Hematopoietic multipotent progenitor cell treated with erythropoietin and hydrocortisone succinate and interleukin-3 and kit ligand, for 6 days (in vitro differentiated cells): ENCODE results near the gene CD6.

Experiments used
- DNase-seq: peaks from one replicate; pipeline ENCODE4 v3.0.0-alpha.2; 2015

The CD6 gene

GRCh38 chr11:61011950-61012736 is 40.7 kb downstream of the CD6 start:
- DNase-seq = no peak

GRCh38 chr11:61012737-61013215 is 41.3 kb downstream of the CD6 start:
- no peak for DNase-seq

GRCh38 chr11:61018059-61018458 is 46.6 kb downstream of the CD6 start:
- no peak for DNase-seq

GRCh38 chr11:61019037-61019831 is 47.8 kb downstream of the CD6 start:
- DNase-seq = no peak

- DNase-seq = no peak
These were observed 48.4 kb downstream of the CD6 start for GRCh38 chr11:61019832-61020405.

- DNase-seq = no peak
These were observed 49.2 kb downstream of the CD6 start for GRCh38 chr11:61020551-61021235.

GRCh38 chr11:61021661-61022212 is 50.3 kb downstream of the CD6 start:
- no peak for DNase-seq

- DNase-seq = no peak
These were observed 51.0 kb downstream of the CD6 start for GRCh38 chr11:61022311-61023085.

- DNase-seq = no peak
These were observed 51.8 kb downstream of the CD6 start for GRCh38 chr11:61023086-61023965.

- no peak for DNase-seq
These were observed 52.5 kb downstream of the CD6 start for GRCh38 chr11:61023966-61024295.

GRCh38 chr11:61024938-61025820 is 53.7 kb downstream of the CD6 start:
- DNase-seq = no peak

- DNase-seq = no peak
These were observed 54.3 kb downstream of the CD6 start for GRCh38 chr11:61025821-61026120.

- no peak for DNase-seq
These were observed 54.9 kb downstream of the CD6 start for GRCh38 chr11:61026121-61027031.

GRCh38 chr11:61027141-61027840 is 55.8 kb downstream of the CD6 start:
- DNase-seq = no peak

- peak; percentile 35 for DNase-seq
These were observed 56.8 kb downstream of the CD6 start for GRCh38 chr11:61028135-61028729.

GRCh38 chr11:61032824-61033223 is 61.3 kb downstream of the CD6 start:
- DNase-seq = no peak

- DNase-seq = no peak
These were observed 61.9 kb downstream of the CD6 start for GRCh38 chr11:61033417-61033816.

- no peak for DNase-seq
These were observed 62.6 kb downstream of the CD6 start for GRCh38 chr11:61034111-61034510.
